Cardiac muscle cell (in vitro differentiated cells and primary cell): ENCODE data around the gene FBXL14. TPM values are rescaled to one million over a fixed set of nuclear protein-coding genes. Genes with fewer than 3 reads are reported as not detected.

Experiments
- DNase-seq, 2 donors: peaks; one replicate each; pipeline versions ENCODE4 v3.0.0 to v3.0.0-alpha.2; 2010 to 2017; ENCODE audit warnings: low read depth in 1 of 2, low spot score in 1 of 2
- H3K27ac ChIP-seq: fragments of 200-600 bp; sonication (generic); 2 replicates; pipeline ENCODE4 v1.5.1; 2016
- H3K27me3 ChIP-seq: fragments of 200-600 bp; sonication (generic); 2 replicates; pipeline ENCODE4 v1.6.0; 2016; ENCODE audit warnings: control low read depth
- H3K36me3 ChIP-seq: fragments of 200-600 bp; sonication (generic); 2 replicates; pipeline ENCODE4 v1.5.1; 2016; ENCODE audit warnings: control low read depth
- H3K4me1 ChIP-seq: fragments of 200-600 bp; sonication (generic); 2 replicates; pipeline ENCODE4 v1.8.1; 2017; ENCODE audit warnings: low read depth, mild to moderate bottlenecking, mixed run types
- H3K4me3 ChIP-seq: fragments of 200-600 bp; sonication (generic); 2 replicates; pipeline ENCODE4 v1.5.1; 2016; ENCODE audit warnings: mild to moderate bottlenecking
- H3K9me3 ChIP-seq: fragments of 200-600 bp; sonication (generic); 2 replicates; pipeline ENCODE4 v1.5.1; 2017; ENCODE audit warnings: low read depth, mild to moderate bottlenecking, control low read depth
- polyA plus RNA-seq: library from polyadenylated mRNA; unstranded; fragments of >200 nt; fragmentation: Nextera tagmentation; extraction: Ambion mirVana; gene quantifications from 2 replicates; pipeline ENCODE4 v1.2.1, GENCODE V29; 2016
- total RNA-seq: library from RNA; depleted of rRNA; stranded (reverse); fragments of >200 nt; gene quantifications from 2 replicates; pipeline ENCODE4 v1.2.3, GENCODE V29; 2016
- TF ChIP-seq, protein P1 (sequence below): IDR thresholded peaks from 2 replicates; pipeline ENCODE4 v1.5.1; 2012; ENCODE audit warnings: low read depth, mild to moderate bottlenecking, low read length

The FBXL14 gene
- total and polyA plus RNA-seq, 2 experiments from 2014 or later = 17.8 to 27.8 TPM

DNA sequence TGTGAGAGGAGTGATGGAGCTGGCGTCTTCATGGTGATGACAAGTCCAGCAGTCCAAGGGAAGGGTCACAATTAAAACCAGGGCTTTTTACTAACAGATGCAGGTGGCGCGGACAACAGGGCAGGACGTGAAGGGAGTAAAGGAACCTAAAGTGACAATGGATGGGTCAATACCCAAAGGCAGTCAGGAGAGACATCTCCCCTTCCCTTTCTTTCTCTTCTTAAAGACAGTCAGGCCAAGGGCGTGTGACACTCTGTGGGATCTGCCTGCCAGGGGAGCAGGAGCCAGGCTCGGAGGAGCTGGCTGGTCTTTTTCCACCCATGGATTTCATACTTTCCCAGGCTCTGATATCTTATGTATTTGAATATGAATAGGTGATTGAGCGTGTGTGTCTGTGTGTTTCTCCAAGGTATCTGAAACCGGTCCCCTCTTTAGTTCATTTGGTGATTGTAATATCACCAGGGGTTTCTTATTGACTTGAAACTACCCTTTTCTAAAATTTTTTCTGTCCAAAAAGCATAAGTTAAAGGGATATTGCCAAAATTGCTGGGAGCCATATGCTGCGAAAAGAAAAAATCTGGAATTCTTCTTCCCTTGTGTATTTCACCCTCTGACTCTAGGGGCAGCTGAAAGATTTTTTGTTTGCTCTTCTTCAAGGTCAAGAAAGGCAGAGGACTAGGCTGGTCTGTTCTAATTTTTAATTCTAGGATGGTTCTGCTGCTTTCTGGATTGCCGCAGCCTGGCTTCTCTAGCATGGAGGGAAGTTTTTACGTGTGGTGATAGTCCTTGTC lies 61.8 kb downstream of the FBXL14 start:
- Histone ChIP-seq H3K4me3 (peak overlapping the region; percentile 93), H3K9me3 (no peaks in the 10 kb centered on the region), H3K4me1 (peaks cover 47% of the 10 kb centered on the region), H3K27me3 (peaks cover 7% of the 10 kb centered on the region), H3K27ac (peak overlapping the region; percentile 99), H3K36me3 (peaks cover 7% of the 10 kb centered on the region)
- TF ChIP-seq, protein P1, sequence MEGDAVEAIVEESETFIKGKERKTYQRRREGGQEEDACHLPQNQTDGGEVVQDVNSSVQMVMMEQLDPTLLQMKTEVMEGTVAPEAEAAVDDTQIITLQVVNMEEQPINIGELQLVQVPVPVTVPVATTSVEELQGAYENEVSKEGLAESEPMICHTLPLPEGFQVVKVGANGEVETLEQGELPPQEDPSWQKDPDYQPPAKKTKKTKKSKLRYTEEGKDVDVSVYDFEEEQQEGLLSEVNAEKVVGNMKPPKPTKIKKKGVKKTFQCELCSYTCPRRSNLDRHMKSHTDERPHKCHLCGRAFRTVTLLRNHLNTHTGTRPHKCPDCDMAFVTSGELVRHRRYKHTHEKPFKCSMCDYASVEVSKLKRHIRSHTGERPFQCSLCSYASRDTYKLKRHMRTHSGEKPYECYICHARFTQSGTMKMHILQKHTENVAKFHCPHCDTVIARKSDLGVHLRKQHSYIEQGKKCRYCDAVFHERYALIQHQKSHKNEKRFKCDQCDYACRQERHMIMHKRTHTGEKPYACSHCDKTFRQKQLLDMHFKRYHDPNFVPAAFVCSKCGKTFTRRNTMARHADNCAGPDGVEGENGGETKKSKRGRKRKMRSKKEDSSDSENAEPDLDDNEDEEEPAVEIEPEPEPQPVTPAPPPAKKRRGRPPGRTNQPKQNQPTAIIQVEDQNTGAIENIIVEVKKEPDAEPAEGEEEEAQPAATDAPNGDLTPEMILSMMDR = no peak
- no peak for DNase-seq

DNA sequence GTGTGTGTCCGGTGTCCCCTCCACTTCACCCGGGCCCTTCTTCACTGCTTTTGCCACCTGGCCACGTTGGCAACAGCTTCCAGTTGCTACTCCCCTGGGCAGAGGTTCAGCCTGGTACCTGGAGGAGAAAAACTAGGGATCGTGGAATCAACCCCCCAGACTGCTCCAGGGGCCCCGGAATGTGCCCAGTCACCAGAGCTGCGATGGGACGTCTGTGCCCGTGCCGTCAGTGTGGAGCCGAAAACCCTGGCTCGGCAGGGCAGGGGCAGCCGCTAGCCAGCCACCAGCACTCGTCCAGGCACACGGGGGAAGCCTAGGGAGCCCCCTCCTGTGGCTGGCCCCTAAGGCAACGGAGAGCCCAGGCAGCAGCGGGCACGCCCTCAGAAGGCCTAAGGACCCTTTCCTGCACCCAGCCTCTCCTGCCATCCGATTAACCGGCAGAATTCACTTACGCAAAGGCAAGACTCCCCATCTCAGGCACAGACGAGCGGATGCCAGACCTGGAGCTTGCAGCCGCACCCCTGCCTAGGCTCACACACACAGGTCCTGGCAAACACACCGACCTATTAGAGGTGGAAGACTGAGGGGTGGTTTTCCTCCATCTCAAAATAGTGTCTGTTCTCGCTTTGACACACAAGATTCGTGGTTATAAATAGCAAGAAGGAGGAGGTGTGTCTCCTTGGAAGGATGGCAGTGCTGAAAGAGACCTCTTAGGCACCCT lies 62.6 kb downstream of the FBXL14 start:
- TF ChIP-seq, protein P1 = no peak
- peak overlapping the region; percentile 93 for H3K4me3 ChIP-seq
- peak in 1 of 2 donors; percentile 87 for DNase-seq
- H3K9me3 ChIP-seq = no peaks in the 10 kb centered on the region
- peaks cover 53% of the 10 kb centered on the region for H3K4me1 ChIP-seq
- H3K27ac ChIP-seq = peak overlapping the region; percentile 99
- H3K27me3 ChIP-seq = peaks cover 7% of the 10 kb centered on the region
- peaks cover 7% of the 10 kb centered on the region for H3K36me3 ChIP-seq

DNA sequence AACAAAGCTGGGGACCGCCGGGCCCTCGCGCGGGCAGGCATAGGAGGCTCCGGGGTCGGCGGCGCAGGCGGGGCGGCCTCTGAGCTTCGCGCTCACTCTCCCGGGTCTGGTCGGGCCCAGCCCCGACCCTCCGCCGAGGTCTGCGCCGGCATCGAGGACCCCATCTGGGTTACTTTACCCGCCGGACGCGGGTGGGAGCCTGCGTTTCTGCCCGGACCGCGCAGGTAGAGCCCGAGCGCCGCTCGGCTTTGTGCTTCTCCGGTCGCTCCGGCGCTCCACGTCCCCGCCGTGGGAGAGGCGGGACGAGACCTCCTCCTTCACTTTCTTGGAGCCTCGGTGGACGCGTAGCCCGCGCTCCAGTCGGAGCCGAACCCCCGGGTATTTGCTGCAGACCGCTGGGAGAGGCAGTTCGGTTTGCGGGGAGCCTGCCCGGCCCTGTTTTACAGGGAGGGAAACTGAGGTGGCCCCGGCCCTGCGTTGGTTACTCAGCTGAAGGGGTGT lies 63.2 kb downstream of the FBXL14 start:
- peaks cover 7% of the 10 kb centered on the region for H3K36me3 ChIP-seq
- peak overlapping the region; percentile 93 for H3K4me3 ChIP-seq
- peak overlapping the region; percentile 99 for H3K27ac ChIP-seq
- H3K4me1 ChIP-seq = peaks cover 58% of the 10 kb centered on the region
- peaks cover 7% of the 10 kb centered on the region for H3K27me3 ChIP-seq
- DNase-seq = no peak
- H3K9me3 ChIP-seq = no peaks in the 10 kb centered on the region
- TF ChIP-seq, protein P1 = no peak

DNA sequence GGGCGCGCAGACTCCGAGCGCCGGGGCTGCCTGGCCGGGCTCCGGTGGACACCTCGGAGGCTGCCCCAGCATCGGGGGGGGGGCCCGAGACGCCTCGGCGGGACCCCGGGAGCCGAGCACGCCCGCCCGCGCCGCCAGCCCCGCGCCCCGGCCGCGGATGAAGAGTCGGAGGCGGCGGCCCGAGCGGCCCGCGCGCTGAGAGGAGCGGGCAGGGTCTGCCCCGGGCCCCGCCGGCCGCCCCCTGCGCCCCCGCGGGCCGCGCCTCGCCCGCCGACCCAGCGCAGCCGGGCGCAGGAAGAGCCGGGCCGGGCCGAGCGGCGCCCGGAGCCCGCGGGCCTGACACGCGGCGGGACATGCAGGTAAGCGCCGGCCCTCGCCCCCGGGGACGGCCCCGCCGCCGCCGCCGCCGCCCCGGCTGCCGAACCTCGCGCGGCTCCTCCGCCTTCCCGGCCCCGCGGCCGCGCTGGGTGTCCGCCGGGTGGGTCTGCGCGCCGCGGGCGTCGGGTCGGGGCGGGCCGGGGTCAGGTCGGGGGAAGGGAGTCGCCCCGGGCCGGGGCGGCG lies 63.7 kb downstream of the FBXL14 start:
- no peaks in the 10 kb centered on the region for H3K9me3 ChIP-seq
- H3K27ac ChIP-seq = peak overlapping the region; percentile 99
- TF ChIP-seq, protein P1 = no peak
- H3K4me1 ChIP-seq = peaks cover 61% of the 10 kb centered on the region
- peaks cover 7% of the 10 kb centered on the region for H3K36me3 ChIP-seq
- H3K4me3 ChIP-seq = peak overlapping the region; percentile 93
- no peak for DNase-seq
- H3K27me3 ChIP-seq = peaks cover 7% of the 10 kb centered on the region

DNA sequence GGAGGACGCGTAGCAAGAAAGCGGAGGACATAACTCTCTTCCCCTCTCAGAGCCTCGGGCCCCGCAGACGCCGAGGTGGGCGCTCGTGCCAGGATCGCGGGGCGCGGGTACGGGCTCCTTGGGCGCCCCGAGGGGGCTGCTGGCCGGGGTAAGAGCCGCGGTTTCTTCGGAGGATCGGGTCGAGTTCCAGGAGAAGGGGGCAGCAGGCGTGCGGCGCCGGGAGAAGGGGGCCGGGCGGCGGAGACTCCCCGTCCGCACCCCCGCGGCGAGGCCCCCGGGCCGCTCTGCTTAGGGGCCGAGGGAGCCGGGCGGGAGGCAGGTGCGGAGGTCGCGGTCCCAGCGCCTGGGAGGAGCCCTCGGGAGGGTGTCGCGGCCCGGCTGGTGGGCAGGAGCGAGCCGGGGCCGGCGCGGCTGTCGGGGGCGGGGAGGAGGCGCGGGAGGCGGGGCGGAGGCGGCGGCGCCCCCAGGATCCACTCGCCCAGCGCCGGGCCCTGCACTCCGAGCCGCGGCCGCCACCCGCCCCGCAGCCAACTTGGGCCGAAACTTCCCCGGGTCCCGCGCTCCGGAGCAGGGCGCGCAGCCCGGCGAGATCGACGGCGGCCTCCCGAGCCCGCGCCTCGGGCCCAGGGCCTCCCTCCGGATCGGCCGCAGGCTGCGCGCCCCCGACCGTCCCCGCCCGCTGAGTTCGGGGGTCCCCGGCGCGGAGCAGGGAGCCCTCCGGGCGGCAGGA lies 64.4 kb downstream of the FBXL14 start:
- Histone ChIP-seq H3K36me3 (peaks cover 9% of the 10 kb centered on the region), H3K4me3 (peak overlapping the region; percentile 90), H3K27me3 (peaks cover 7% of the 10 kb centered on the region), H3K9me3 (no peaks in the 10 kb centered on the region), H3K27ac (peak overlapping the region; percentile 98), H3K4me1 (peaks cover 56% of the 10 kb centered on the region)
- DNase-seq = peak in 1 of 2 donors; percentile 64
- TF ChIP-seq, protein P1 = no peak
